Mesenchymal stem cell (in vitro differentiated cells and primary cell): ENCODE results near the gene INPP5A.
A peak's percentile ranks its signal among the peaks of the same experiment; 100 is the strongest.

Experiments used
- DNase-seq: peaks from one replicate; pipeline ENCODE4 v3.0.0-alpha.2; 2013
- H2AFZ ChIP-seq: one replicate; pipeline ENCODE4 v1.6.1; 2013; ENCODE audit warnings: low read depth, mild to moderate bottlenecking, control low read depth, inconsistent platforms, low read length, moderate library complexity
- H2AK5ac ChIP-seq: 2 replicates; pipeline ENCODE4 v1.6.1; 2013; ENCODE audit warnings: low read length, moderate library complexity, mild to moderate bottlenecking, inconsistent platforms; ENCODE audit not compliant: severe bottlenecking
- H2BK120ac ChIP-seq: one replicate; pipeline ENCODE4 v1.6.1; 2013; ENCODE audit warnings: low read depth, mild to moderate bottlenecking, inconsistent platforms, low read length, moderate library complexity
- H2BK12ac ChIP-seq, 2 experiments: one replicate each; pipeline ENCODE4 v1.6.1; 2013; ENCODE audit warnings: inconsistent platforms in 2 of 2, low read length in 2 of 2, mild to moderate bottlenecking in 2 of 2, moderate library complexity in 2 of 2, control low read depth in 1 of 2
- H2BK15ac ChIP-seq: one replicate; pipeline ENCODE4 v1.6.1; 2013; ENCODE audit warnings: mild to moderate bottlenecking, low read depth, inconsistent platforms; ENCODE audit not compliant: poor library complexity, severe bottlenecking
- H2BK5ac ChIP-seq: 2 replicates; pipeline ENCODE4 v1.6.1; 2013; ENCODE audit warnings: low read depth, mild to moderate bottlenecking, low read length, control low read depth, inconsistent platforms; ENCODE audit not compliant: poor library complexity, severe bottlenecking
- H3K14ac ChIP-seq, 2 experiments: one replicate each; pipeline ENCODE4 v1.6.1; 2013; ENCODE audit warnings: inconsistent platforms in 2 of 2, low read length in 2 of 2, control low read depth in 1 of 2, mild to moderate bottlenecking in 1 of 2, moderate library complexity in 1 of 2
- H3K18ac ChIP-seq, 2 experiments: one replicate each; pipeline ENCODE4 v1.6.1; 2013; ENCODE audit warnings: inconsistent platforms in 2 of 2, low read length in 2 of 2, control low read depth in 1 of 2, low read depth in 1 of 2, mild to moderate bottlenecking in 1 of 2
- H3K23ac ChIP-seq, 2 experiments: one replicate each; pipeline ENCODE4 v1.6.1; 2013; ENCODE audit warnings: inconsistent platforms in 2 of 2, low read length in 2 of 2, mild to moderate bottlenecking in 2 of 2, moderate library complexity in 2 of 2, control low read depth in 1 of 2
- H3K27ac ChIP-seq: 2 replicates; pipeline ENCODE4 v1.5.1; 2013; ENCODE audit warnings: mild to moderate bottlenecking, moderate library complexity, low read length, control low read depth, inconsistent platforms; ENCODE audit not compliant: poor library complexity, severe bottlenecking
- H3K27me3 ChIP-seq, 2 experiments: 2 replicates each; pipeline versions ENCODE4 v1.6.1 to v1.7.0; 2013; ENCODE audit warnings: low read length in 2 of 2, mild to moderate bottlenecking in 2 of 2, moderate library complexity in 2 of 2, control low read depth in 1 of 2, inconsistent platforms in 1 of 2; ENCODE audit not compliant: control insufficient read depth in 1 of 2, insufficient read depth in 1 of 2
- H3K36me3 ChIP-seq, 2 experiments: 2 replicates each; pipeline versions ENCODE4 v1.6.1 to v1.7.0; 2013; ENCODE audit warnings: low read length in 2 of 2, control low read depth in 1 of 2, inconsistent platforms in 1 of 2, low read depth in 1 of 2, mild to moderate bottlenecking in 1 of 2; ENCODE audit not compliant: insufficient read depth in 2 of 2, control insufficient read depth in 1 of 2
- H3K4ac ChIP-seq, 2 experiments: one replicate each; pipeline ENCODE4 v1.6.1; 2013; ENCODE audit warnings: inconsistent platforms in 2 of 2, low read length in 2 of 2, mild to moderate bottlenecking in 2 of 2, moderate library complexity in 2 of 2, control low read depth in 1 of 2, low read depth in 1 of 2
- H3K4me1 ChIP-seq: 2 replicates; pipeline ENCODE4 v1.6.1; 2013; ENCODE audit warnings: low read depth, low read length, control low read depth; ENCODE audit not compliant: control insufficient read depth, insufficient read depth
- H3K4me2 ChIP-seq: 2 replicates; pipeline ENCODE4 v1.6.1; 2013; ENCODE audit warnings: low read length, mild to moderate bottlenecking, inconsistent platforms; ENCODE audit not compliant: poor library complexity, severe bottlenecking
- H3K4me3 ChIP-seq, 2 experiments: 2 replicates each; pipeline versions ENCODE4 v1.5.1 to v1.7.0; 2013; ENCODE audit warnings: low read length in 2 of 2, mild to moderate bottlenecking in 2 of 2, control low read depth in 1 of 2, low read depth in 1 of 2; ENCODE audit not compliant: insufficient read depth in 1 of 2
- H3K79me1 ChIP-seq: replicated peaks from 2 replicates; pipeline ENCODE4 v1.6.1; 2013; ENCODE audit warnings: mild to moderate bottlenecking, control low read depth, low read length, inconsistent platforms; ENCODE audit not compliant: poor library complexity, severe bottlenecking
- H3K9ac ChIP-seq: 2 replicates; pipeline ENCODE4 v1.7.0; 2013; ENCODE audit warnings: mild to moderate bottlenecking, low read length, moderate library complexity
- H3K9me3 ChIP-seq: 2 replicates; pipeline ENCODE4 v1.7.0; 2013; ENCODE audit warnings: mild to moderate bottlenecking, low read length; ENCODE audit not compliant: control insufficient read depth
- H4K8ac ChIP-seq: one replicate; pipeline ENCODE4 v1.6.1; 2013; ENCODE audit warnings: inconsistent platforms, mild to moderate bottlenecking, low read length, moderate library complexity
- H4K91ac ChIP-seq: one replicate; pipeline ENCODE4 v1.6.1; 2013; ENCODE audit warnings: mild to moderate bottlenecking, low read length, inconsistent platforms
- WGBS: methylation state at CpG from one replicate; pipeline ENCODE4 v1.1.7; 2013; ENCODE audit warnings: mixed read lengths; 5-methylcytosine and 5-hydroxymethylcytosine counted together

Gene INPP5A

DNA sequence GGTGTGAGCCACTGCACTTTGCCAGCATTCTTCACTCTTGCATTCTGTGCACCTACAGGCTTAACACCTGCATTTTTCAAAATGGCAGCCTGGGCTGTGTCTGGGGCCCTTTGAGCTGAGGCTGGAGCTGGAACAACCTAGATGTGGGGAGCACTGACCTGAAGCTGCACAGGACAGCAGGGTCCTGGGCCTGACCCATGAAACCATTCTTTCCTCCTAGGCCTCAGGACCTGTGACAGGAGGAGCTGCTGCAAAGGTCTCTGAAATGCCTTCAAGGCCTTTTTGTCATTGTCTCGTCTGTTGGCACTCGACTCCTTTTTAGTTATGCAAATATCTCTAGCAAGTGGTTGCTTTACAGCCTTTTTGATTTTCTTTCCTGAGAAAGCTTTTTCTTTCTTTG, 82.3 kb downstream of the INPP5A start:
- H2BK15ac ChIP-seq = no peak overlapping the region
- H4K91ac ChIP-seq = no peak overlapping the region
- no peak overlapping the region for H2AFZ ChIP-seq
- no peak for DNase-seq
- peaks cover 0 to 15% of the 10 kb centered on the region in 2 experiments for H3K36me3 ChIP-seq
- no peak overlapping the region for H2AK5ac ChIP-seq
- H2BK5ac ChIP-seq = no peak overlapping the region
- H3K4me3 ChIP-seq = no peak overlapping the region
- no peak overlapping the region for H2BK12ac ChIP-seq
- no peak overlapping the region for H2BK120ac ChIP-seq
- no peak overlapping the region for H3K4me2 ChIP-seq
- no peak overlapping the region for H3K27ac ChIP-seq
- no peak overlapping the region for H3K14ac ChIP-seq
- peaks cover 6% of the 10 kb centered on the region for H3K4me1 ChIP-seq
- H3K23ac ChIP-seq = no peak overlapping the region
- H3K18ac ChIP-seq = no peak overlapping the region
- no peak overlapping the region for H3K4ac ChIP-seq
- 100% methylated on average over 2 of the region's 2 CpGs for WGBS
- no peak overlapping the region for H3K9ac ChIP-seq
- H3K27me3 ChIP-seq = no peaks in the 10 kb centered on the region
- H4K8ac ChIP-seq = no peak overlapping the region
- peaks cover 5% of the 10 kb centered on the region for H3K9me3 ChIP-seq
- H3K79me1 ChIP-seq = peaks cover 12% of the 10 kb centered on the region

DNA sequence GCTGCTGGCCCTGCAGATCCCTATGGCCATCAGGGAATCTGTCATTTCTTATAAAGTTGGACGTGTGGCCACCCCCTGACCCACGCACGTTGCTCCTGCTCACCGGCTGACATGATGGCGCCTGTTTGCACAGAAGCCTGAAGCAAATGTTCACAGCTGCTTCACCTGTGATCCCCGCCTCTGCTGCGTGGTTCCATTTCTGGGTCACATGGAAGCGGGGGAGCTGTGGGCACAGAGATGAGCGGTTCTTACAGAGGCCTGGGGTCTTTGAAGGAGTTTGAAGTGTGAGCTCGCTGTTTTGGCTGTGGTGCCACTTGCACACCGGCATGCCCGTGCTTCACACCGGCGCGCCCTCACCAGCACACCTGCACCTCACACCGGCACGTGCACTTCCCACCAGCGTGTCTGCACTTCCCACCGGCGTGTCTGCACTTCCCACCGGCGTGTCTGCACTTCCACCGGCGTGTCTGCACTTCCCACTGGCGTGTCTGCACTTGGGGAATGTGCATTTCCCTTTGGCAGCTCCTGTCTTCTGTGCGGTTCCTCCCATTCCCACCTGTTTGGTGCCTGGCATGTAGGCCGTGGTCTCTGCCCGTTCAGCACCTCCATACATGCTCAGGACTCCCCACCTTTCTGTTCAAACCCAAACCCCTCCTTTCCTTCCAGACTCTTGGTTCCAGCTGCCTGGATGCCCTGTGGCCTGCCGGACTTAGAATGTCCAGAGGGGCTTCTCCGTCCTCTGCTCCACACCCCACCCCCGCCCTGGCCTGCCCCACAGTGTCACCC, 86.7 kb downstream of the INPP5A start:
- Histone ChIP-seq H3K36me3 (peaks cover 0 to 3% of the 10 kb centered on the region in 2 experiments), H3K79me1 (peaks cover 13% of the 10 kb centered on the region), H2AFZ (no peak overlapping the region), H2BK5ac (no peak overlapping the region), H2BK12ac (no peak overlapping the region), H3K14ac (no peak overlapping the region), H3K23ac (no peak overlapping the region), H3K4me3 (no peak overlapping the region), H3K4ac (no peak overlapping the region), H2BK15ac (no peak overlapping the region), H3K4me2 (no peak overlapping the region), H4K91ac (no peak overlapping the region), H3K9ac (no peak overlapping the region), H3K27me3 (no peaks in the 10 kb centered on the region), H3K18ac (no peak overlapping the region), H2AK5ac (no peak overlapping the region), H3K27ac (no peak overlapping the region), H3K9me3 (peaks cover 5% of the 10 kb centered on the region), H4K8ac (no peak overlapping the region), H2BK120ac (no peak overlapping the region), H3K4me1 (peaks cover 18% of the 10 kb centered on the region)
- no peak for DNase-seq
- WGBS = 90% methylated on average over 31 of the region's 31 CpGs

DNA sequence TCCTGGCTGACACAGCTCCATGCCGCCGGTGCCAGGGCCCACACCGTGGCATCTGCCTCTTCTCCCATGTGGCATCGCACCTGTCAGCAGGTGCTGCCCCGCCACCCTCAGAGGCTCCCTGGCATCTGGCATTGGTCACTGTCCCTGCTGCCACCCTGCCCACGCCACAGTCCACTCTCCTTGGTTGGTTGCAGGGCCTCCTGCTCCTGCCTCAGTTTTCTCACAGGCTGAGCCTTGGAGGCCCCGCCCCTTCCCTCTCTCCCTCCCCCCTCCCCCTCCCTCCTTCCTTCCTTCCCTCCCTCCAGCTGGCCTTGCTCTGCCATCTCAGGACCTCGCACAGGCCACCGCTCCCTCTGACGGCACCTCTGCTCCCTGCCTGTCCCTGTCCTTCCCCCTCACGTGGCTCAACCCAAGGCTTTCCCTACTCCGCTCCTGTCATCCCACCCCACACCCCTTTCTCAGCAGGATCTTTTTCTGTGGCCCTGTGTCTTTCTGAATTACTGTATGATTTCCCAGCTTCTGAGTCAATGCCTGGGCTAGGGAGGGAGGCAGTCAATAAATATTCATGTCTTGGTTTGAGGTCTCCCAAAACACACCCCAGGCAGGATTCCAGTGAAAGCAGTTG, 87.4 kb downstream of the INPP5A start:
- Histone ChIP-seq H3K4ac (no peak overlapping the region), H2BK120ac (no peak overlapping the region), H2AK5ac (no peak overlapping the region), H3K9me3 (peaks cover 3% of the 10 kb centered on the region), H2BK15ac (no peak overlapping the region), H3K18ac (peak overlapping the region in 1 of 2 experiments; percentile 11), H2BK12ac (peak overlapping the region in 1 of 2 experiments; percentile 10), H2AFZ (no peak overlapping the region), H3K36me3 (peaks cover 0 to 3% of the 10 kb centered on the region in 2 experiments), H4K8ac (no peak overlapping the region), H3K4me1 (peaks cover 18% of the 10 kb centered on the region), H2BK5ac (no peak overlapping the region), H4K91ac (no peak overlapping the region), H3K4me3 (no peak overlapping the region), H3K4me2 (no peak overlapping the region), H3K23ac (no peak overlapping the region), H3K79me1 (peaks cover 16% of the 10 kb centered on the region), H3K27me3 (no peaks in the 10 kb centered on the region), H3K27ac (no peak overlapping the region), H3K9ac (no peak overlapping the region), H3K14ac (no peak overlapping the region)
- DNase-seq = no peak
- WGBS = 75% methylated on average over 11 of the region's 12 CpGs

DNA sequence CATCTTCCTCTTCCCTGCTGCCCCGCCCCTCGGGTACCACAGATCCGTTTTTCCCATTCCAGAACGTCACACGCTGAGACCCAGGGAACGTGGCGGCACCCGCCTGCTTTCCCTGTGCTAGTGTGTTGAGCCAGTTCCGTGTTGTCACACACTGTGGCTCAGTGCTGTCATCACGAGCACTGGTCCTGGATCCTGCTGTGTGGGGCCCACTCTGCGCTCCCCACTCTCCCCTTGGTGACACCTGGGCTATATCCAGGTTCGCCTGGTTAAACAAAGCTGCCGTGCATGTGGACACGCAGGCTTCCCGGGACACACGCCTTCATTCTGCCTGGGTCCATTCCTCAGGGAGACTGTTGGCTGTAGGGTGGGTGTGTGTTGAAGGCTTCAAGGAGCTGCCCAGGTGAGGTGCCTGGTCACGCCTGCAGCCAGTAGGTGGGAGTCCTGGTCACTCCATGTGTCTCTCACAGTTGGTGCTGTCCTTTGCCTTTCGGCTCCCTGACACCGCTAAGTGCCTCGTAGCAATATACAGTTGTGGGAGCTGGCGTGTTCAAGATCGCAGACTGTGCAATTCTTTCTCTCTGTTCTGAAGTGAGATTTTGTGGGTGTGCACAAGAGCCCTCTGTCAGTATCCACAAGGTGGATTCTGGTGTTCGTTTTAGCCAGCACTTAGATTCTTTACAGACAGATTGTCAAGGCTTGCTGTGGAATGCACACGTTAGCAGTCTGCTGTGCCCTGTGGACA, 88.6 kb downstream of the INPP5A start:
- WGBS = 86% methylated on average over 24 of the region's 24 CpGs

More for the DNA sequence above, 88.6 kb downstream of the INPP5A start:
- Histone ChIP-seq H3K14ac (no peak overlapping the region), H2BK15ac (no peak overlapping the region), H3K36me3 (peaks cover 0 to 3% of the 10 kb centered on the region in 2 experiments), H3K9me3 (no peaks in the 10 kb centered on the region), H2BK5ac (no peak overlapping the region), H3K27me3 (no peaks in the 10 kb centered on the region), H3K4me2 (no peak overlapping the region), H2BK120ac (no peak overlapping the region), H3K4ac (no peak overlapping the region), H3K18ac (no peak overlapping the region), H2AFZ (no peak overlapping the region), H3K4me3 (no peak overlapping the region), H3K4me1 (peaks cover 21% of the 10 kb centered on the region), H2AK5ac (no peak overlapping the region), H3K27ac (no peak overlapping the region), H2BK12ac (no peak overlapping the region), H3K79me1 (peaks cover 22% of the 10 kb centered on the region), H4K8ac (no peak overlapping the region), H4K91ac (no peak overlapping the region), H3K23ac (no peak overlapping the region), H3K9ac (no peak overlapping the region)
- DNase-seq = no peak
